C4-2B (cell line): Measurements from ENCODE around the gene GRM4.

Source experiments
- H3K27ac ChIP-seq: fragments of 450-650 bp; 2 replicates; pipeline ENCODE4 v1.5.1; 2017
- ZFX ChIP-seq: fragments of 450-650 bp; IDR thresholded peaks from 2 replicates; pipeline ENCODE4 v1.6.1; 2017
- TF ChIP-seq, protein P1 (sequence below): fragments of 450-650 bp; conservative IDR thresholded peaks from 2 replicates; pipeline ENCODE4 v1.5.1; 2017; ENCODE audit warnings: mild to moderate bottlenecking

The GRM4 gene

DNA sequence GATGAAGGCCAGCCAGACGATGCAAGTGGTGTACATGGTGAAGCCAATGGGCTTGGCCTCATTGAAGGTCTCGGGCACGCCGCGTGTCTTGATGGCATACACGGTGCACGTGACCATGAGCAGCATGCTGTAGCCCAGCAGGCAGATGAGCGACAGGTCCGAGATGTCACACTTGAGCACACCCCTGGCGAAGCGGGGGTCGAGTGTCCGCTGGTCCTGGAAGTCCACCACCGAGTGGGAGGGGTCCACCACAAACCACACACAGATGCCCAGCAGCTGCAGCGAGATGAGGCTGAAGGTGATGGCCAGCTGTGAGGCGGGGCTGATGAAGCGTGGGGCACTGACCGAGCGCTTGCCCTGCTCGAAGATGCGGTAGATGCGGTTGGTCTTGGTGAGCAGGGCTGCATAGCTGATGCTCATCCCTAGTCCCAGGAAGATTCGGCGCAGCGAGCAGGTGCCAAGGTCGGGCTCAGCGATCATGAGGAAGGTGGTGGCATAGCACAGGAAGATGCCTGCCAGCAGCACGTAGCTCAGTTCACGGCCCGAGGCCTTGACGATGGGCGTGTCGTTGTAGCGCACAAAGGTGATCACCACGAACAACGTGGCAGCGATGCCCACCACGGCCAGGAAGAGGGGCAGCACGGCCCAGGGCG, 110.1 kb downstream of the GRM4 start:
- no peak for TF ChIP-seq ZFX
- TF ChIP-seq, protein P1, sequence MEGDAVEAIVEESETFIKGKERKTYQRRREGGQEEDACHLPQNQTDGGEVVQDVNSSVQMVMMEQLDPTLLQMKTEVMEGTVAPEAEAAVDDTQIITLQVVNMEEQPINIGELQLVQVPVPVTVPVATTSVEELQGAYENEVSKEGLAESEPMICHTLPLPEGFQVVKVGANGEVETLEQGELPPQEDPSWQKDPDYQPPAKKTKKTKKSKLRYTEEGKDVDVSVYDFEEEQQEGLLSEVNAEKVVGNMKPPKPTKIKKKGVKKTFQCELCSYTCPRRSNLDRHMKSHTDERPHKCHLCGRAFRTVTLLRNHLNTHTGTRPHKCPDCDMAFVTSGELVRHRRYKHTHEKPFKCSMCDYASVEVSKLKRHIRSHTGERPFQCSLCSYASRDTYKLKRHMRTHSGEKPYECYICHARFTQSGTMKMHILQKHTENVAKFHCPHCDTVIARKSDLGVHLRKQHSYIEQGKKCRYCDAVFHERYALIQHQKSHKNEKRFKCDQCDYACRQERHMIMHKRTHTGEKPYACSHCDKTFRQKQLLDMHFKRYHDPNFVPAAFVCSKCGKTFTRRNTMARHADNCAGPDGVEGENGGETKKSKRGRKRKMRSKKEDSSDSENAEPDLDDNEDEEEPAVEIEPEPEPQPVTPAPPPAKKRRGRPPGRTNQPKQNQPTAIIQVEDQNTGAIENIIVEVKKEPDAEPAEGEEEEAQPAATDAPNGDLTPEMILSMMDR, result no peak

DNA sequence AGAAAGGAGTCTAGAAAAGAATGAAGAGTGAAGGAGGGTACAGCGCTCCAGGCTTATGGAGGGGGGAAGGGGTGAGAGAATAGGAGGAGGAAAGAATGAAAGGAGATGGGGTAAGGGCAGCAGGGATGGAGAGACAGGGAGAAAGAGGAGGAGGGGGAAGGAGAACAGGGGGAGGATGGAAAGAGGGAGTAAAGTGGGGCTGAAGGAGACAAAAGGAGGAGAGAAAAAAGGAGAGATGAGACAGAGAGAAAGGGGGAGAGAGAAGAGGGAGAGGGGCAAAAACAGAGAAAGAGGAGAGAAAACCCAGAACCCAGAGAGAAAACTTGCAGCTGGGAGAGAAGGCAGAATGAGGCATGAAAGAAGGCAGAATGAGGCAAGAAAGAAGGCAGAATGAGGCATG, 110.7 kb downstream of the GRM4 start:
- TF ChIP-seq, protein P1, result no peak
- no peak for TF ChIP-seq ZFX

More for the DNA sequence above, 110.1 kb downstream of the GRM4 start:
- no peak overlapping the region for H3K27ac ChIP-seq

DNA sequence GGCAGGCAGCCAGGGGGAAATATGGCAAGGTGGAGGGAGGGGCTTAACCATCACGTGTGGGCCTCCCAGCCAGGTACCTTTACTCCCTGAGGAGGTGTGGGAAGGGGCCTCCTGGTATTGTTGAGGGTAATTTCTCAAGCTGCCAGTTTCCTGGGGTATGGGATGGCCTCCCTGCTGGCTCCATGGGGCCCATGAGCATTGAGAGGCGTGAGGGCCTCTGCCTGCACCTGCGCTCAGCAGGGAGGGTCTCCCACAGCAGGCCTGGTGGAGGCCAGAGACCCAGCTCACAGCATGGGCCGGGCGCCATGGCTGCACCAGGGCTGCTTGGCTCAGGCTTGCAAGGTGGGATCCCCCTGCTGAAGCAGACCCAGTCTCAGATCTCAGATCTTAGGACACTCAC, 113.0 kb downstream of the GRM4 start:
- no peak overlapping the region for H3K27ac ChIP-seq
- no peak for TF ChIP-seq ZFX
- TF ChIP-seq, protein P1, result no peak

More for the DNA sequence above, 110.7 kb downstream of the GRM4 start:
- H3K27ac ChIP-seq, result no peak overlapping the region

DNA sequence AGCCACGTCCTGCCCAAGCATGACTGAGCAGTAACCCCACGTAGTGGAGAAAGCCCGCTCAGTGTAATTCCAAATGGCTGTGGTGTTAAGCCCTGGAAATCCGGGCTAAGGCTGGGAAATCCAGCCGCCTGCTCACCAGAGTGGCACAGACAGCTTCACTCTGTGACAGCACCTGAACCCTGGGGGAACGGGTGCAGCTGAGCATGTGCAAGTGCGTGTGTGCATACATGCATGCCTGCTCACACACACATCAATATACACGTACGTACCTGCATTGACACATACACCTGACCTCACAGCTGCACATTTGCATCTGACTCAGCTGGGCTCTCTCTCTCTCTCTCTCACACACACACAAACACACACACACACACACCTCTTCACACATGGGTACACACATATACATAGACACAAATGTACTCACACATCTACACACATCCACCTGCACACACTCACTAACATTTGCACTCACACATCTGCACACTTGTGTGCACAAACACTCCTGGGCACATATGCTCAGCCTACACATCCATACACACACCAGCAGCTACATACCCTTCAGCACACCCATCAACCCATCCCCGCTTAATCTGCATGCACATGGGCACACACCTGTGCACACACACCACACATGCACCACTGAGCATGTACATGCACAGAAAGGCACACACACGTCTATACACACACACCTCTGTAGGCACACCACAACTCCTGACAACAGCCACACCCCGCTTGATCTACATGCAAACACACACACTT, 114.1 kb downstream of the GRM4 start:
- no peak overlapping the region for H3K27ac ChIP-seq
- TF ChIP-seq, protein P1, result no peak
- TF ChIP-seq ZFX, result no peak

DNA sequence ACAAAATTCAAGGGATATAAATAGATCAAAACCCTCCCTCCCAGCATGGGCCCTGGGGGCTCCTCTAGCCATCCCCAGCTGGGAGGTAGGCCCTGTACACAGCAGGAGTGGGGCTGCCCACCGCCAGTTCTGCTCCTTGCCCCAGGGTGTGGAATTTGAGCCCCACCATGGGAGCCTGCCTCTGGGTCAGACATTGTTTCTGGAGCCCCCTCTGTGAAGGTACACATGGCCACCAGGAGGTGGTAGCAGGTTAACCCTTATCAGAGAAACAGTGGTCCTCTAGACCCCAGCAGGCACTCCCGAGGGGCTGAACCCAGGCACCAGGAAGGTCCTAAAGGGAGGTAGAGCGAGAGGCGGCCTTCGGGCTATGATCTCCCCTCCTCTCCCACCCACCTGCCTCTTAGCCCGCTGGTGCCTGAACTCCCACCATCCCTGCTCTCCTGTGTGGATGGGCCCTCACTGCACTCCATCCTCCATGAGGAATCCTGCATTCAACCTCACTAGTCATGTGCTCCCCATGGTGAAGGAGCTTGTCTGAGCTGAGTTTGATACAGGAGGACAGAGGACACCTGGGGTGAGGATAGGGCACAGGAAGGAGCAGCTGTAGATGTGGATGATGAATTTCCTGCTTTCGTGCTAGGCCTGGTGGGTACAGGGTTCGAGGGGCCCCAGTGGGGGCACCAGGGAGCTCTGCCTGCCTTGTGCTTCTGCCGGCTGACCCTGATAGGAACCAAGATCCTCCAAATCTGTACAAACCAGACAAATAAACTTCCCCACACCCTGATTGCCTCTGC, 114.9 kb downstream of the GRM4 start:
- TF ChIP-seq, protein P1, result no peak
- no peak for TF ChIP-seq ZFX
- no peak overlapping the region for H3K27ac ChIP-seq

DNA sequence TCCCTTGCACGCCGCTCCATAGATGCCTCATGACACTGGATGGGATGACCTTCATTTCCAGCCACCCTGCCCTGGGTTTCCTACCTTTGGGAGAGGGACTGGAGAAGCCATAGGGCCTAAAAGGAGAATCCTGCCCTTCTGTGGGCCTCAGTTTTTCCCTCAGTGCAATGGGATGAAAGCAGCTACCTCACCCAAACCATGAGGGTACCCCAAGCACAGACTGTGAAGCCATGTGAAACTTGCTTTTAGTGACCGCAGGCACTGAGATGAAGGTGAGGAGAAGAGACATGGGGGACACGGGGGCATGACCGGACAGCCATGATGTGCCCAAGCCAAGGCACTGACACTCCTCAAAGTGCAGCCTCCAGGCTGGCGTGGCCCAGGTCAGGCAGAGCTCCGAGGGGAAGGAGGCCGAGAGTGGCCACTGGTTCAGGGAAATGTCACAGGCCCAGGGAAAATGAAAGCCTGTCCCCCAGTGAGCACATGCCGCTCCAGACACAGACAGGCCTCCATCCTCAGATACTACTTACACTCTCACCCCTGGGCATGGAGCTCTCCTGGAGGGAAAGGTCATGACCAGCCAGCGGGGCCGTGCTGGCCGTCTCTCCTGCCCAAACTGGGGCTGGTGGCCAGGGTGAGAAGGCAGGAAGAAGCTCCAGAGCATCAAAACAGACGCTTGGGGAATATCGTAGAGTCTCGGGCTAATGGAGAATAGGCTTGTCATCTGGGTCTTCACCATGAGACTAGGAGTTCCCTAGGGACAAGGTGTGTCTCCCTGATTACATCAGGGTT, 116.2 kb downstream of the GRM4 start:
- no peak overlapping the region for H3K27ac ChIP-seq
- TF ChIP-seq, protein P1, result no peak
- no peak for TF ChIP-seq ZFX
